ENCODE results near the gene NFE2L3.

DNA sequence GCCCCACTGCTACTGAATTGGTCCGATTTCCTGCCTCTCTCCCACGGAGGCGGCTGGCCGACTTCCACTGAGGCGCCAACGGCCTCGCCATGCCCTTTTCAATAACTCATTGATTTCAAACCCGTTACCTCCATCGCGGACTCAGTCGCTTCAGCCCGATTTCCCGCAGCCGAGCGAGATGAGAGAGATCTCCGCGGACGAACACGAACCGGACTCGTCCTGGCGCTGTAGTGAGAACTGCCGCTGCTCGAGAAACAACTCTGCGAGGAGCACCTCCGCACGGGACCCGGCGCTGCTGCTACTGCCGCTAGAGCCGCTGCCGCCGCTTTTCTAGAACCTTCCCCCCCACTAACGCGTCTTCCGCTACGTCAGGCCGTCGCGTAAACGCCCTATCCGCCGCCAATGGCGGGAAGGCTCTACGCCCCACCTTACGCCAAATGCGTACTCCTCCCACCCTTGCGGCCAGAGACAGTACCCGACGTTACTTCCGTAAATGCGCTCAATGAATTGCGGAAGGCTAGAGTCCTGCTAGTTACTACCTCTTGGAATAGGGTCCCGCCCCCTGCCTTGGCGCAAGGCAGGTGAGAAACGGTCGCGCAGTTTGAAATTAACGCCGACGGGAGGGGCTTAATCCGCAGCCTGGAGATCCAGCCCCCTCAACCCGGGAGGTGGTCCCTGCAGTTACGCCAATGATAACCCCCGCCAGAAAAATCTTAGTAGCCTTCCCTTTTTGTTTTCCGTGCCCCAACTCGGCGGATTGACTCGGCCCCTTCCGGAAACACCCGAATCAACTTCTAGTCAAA is 48.6 kb downstream of the NFE2L3 start, which contains the start of gene HNRNPA2B1:
- TF ChIP-seq EZH2 (IDR thresholded peaks at IDR 0.05) (no peak), FOXP2 (optimal IDR thresholded peaks at IDR 0.05; ENCODE audit: control extremely low read depth, extremely low read length, insufficient read depth) (no peak), POLR2AphosphoS5 (IDR thresholded peaks at IDR 0.05; ENCODE audit: borderline replicate concordance, low read depth, low read length) (peak; percentile 99)
